HCT116 (cell line): ENCODE results near the gene TIMM10B. TPM values are rescaled to one million over a fixed set of nuclear protein-coding genes. Genes with fewer than 3 reads are reported as not detected.

ENCODE experiments used
- ATAC-seq: fragments of 200-7000 bp; cut with Tn5 transposase; 2 replicates; pipeline ENCODE4 v1.9.1; 2020; ENCODE audit warnings: mild to moderate bottlenecking, moderate library complexity
- BruUV-seq: library from RNA; stranded (reverse); fragments of 400-500 nt; replicated peaks from 2 replicates; lab custom pipeline; 2021; lab: Mats Ljungman, UMichigan
- CTCF ChIA-PET: fragments of 300-600 bp; sonication (Branson Sonifier 250); formaldehyde crosslinking; loops from one replicate; lab custom pipeline; 2021; ENCODE audit warnings: antibody characterized with exemption; lab: Charles Lee
- POLR2A ChIA-PET: fragments of 300-600, 350-600 bp; sonication (Branson Sonifier 250); formaldehyde crosslinking; loops from one replicate; lab custom pipeline; 2021; ENCODE audit warnings: antibody characterized with exemption; lab: Charles Lee
- RAD21 ChIA-PET, 2 experiments: fragments of 300-600 bp; sonication (Branson Sonifier 250); formaldehyde crosslinking; loops; one replicate each; lab custom pipeline; 2023; ENCODE audit warnings: low total read pairs in 2 of 2; ENCODE audit not compliant: uncharacterized antibody in 2 of 2, unreplicated experiment in 2 of 2, low non-redundant PET in 1 of 2; lab: Charles Lee
- DNase-seq: peaks from one replicate; pipeline ENCODE4 v3.0.0-alpha.2; 2010; ENCODE audit warnings: low read depth, low spot score
- H2AFZ ChIP-seq: fragments of 200-600 bp; shearing (Covaris generic), sonication (generic); 2 replicates; pipeline ENCODE4 v1.6.1; 2017; ENCODE audit warnings: low read depth, mixed run types, mixed read lengths, antibody characterized with exemption, low read length; ENCODE audit not compliant: poor library complexity, severe bottlenecking
- H3K27ac ChIP-seq: 2 replicates; pipeline ENCODE4 v1.5.1; 2012; ENCODE audit warnings: low read depth, low read length
- H3K27me3 ChIP-seq: fragments of 200-600 bp; sonication (generic); 2 replicates; pipeline ENCODE4 v1.6.1; 2016; ENCODE audit warnings: mixed run types, low read length, mixed read lengths; ENCODE audit not compliant: insufficient read depth
- H3K36me3 ChIP-seq, 2 experiments: fragments of 200-500 bp in 1 of 2; fragments of 200-600 bp in 1 of 2; sonication (Bioruptor generic) in 1 of 2; sonication (generic) in 1 of 2; 2 replicates each; pipeline versions ENCODE4 v1.5.1 to v1.6.1; 2014 to 2016; ENCODE audit warnings: low read length in 2 of 2, inconsistent platforms in 1 of 2, mixed read lengths in 1 of 2, mixed run types in 1 of 2; ENCODE audit not compliant: insufficient read depth in 2 of 2, control insufficient read depth in 1 of 2
- H3K4me1 ChIP-seq, 2 experiments: fragments of 200-600 bp in 1 of 2; sonication (generic) in 1 of 2; 2 replicates each; pipeline versions ENCODE4 v1.5.1 to v1.6.1; 2012 to 2017; ENCODE audit warnings: low read length in 2 of 2, inconsistent platforms in 1 of 2, mild to moderate bottlenecking in 1 of 2, mixed read lengths in 1 of 2, mixed run types in 1 of 2, moderate library complexity in 1 of 2; ENCODE audit not compliant: insufficient read depth in 2 of 2, control insufficient read depth in 1 of 2
- H3K4me2 ChIP-seq: fragments of 200-600 bp; sonication (generic); 2 replicates; pipeline ENCODE4 v1.6.1; 2017; ENCODE audit warnings: mixed run types, low read length, mixed read lengths
- H3K4me3 ChIP-seq, 2 experiments: fragments of 200-600 bp in 1 of 2; sonication (generic) in 1 of 2; replicated peaks in 1 of 2; 2 replicates each; pipeline ENCODE4 v1.5.1; 2011 to 2016; ENCODE audit warnings: low read length in 2 of 2, control low read depth in 1 of 2, low read depth in 1 of 2, mild to moderate bottlenecking in 1 of 2, mixed read lengths in 1 of 2, mixed run types in 1 of 2
- H3K79me2 ChIP-seq: fragments of 200-600 bp; sonication (generic); 2 replicates; pipeline ENCODE4 v1.6.1; 2017; ENCODE audit warnings: mild to moderate bottlenecking, mixed run types, low read length, moderate library complexity, mixed read lengths; ENCODE audit not compliant: insufficient read depth
- H3K9ac ChIP-seq: fragments of 200-600 bp; sonication (generic); 2 replicates; pipeline ENCODE4 v1.6.1; 2016; ENCODE audit warnings: low read length, mixed read lengths
- H3K9me2 ChIP-seq: fragments of 200-600 bp; sonication (generic), shearing (Covaris generic); 2 replicates; pipeline ENCODE4 v1.6.1; 2017; ENCODE audit warnings: mixed run types, mild to moderate bottlenecking, moderate library complexity; ENCODE audit not compliant: insufficient read depth
- H3K9me3 ChIP-seq, 2 experiments: fragments of 200-500 bp in 1 of 2; fragments of 200-600 bp in 1 of 2; sonication (Bioruptor generic) in 1 of 2; sonication (generic) in 1 of 2; 2 replicates each; pipeline ENCODE4 v1.6.1; 2014 to 2017; ENCODE audit warnings: low read length in 2 of 2, mixed read lengths in 2 of 2, inconsistent platforms in 1 of 2, low read depth in 1 of 2, mild to moderate bottlenecking in 1 of 2, mixed run types in 1 of 2, moderate library complexity in 1 of 2; ENCODE audit not compliant: control insufficient read depth in 1 of 2, insufficient read depth in 1 of 2
- H4K20me1 ChIP-seq: fragments of 200-600 bp; sonication (generic), shearing (Covaris generic); 2 replicates; pipeline ENCODE4 v1.6.1; 2017; ENCODE audit warnings: mixed run types, mild to moderate bottlenecking, moderate library complexity; ENCODE audit not compliant: insufficient read depth
- ELF1 ChIP-seq: IDR thresholded peaks from 2 replicates; pipeline ENCODE4 v1.6.1; 2012; ENCODE audit warnings: low read depth, borderline replicate concordance
- EZH2 ChIP-seq: fragments of 200-600 bp; sonication (generic); IDR thresholded peaks from 2 replicates; pipeline ENCODE4 v1.6.1; 2017; ENCODE audit warnings: antibody characterized with exemption, mixed run types
- EZH2phosphoT487 ChIP-seq: fragments of 200-600 bp; IDR thresholded peaks from 2 replicates; pipeline ENCODE4 v1.6.1; 2018; ENCODE audit warnings: antibody characterized with exemption, borderline replicate concordance
- POLR2A ChIP-seq: IDR thresholded peaks from 2 replicates; pipeline ENCODE4 v1.7.0; 2011; ENCODE audit warnings: borderline replicate concordance; ENCODE audit not compliant: insufficient read depth, insufficient read length; ENCODE audit errors: extremely low read depth
- POLR2AphosphoS5 ChIP-seq: IDR thresholded peaks from 2 replicates; pipeline ENCODE4 v1.6.1; 2011; ENCODE audit warnings: mild to moderate bottlenecking, low read depth, low read length, moderate library complexity
- RAD21 ChIP-seq: IDR thresholded peaks from 2 replicates; pipeline ENCODE4 v1.6.1; 2012; ENCODE audit warnings: low read depth, mild to moderate bottlenecking
- SIN3A ChIP-seq: IDR thresholded peaks from 2 replicates; pipeline ENCODE4 v1.6.1; 2012; ENCODE audit warnings: low read depth
- SP1 ChIP-seq: IDR thresholded peaks from 2 replicates; pipeline ENCODE4 v1.6.1; 2012; ENCODE audit warnings: low read depth
- SRF ChIP-seq: IDR thresholded peaks from 2 replicates; pipeline ENCODE4 v1.6.1; 2012; ENCODE audit warnings: low read depth
- TCF7L2 ChIP-seq: IDR thresholded peaks from 2 replicates; pipeline ENCODE4 v1.7.0; 2011; ENCODE audit warnings: borderline replicate concordance, inconsistent platforms; ENCODE audit not compliant: insufficient read depth, insufficient read length; ENCODE audit errors: extremely low read depth
- ZFX ChIP-seq: fragments of 450-650 bp; IDR thresholded peaks from 2 replicates; pipeline ENCODE4 v1.6.1; 2017
- intact Hi-C: fragments of 100-400 bp; cut with micrococcal nuclease; formaldehyde crosslinking; loops from 2 replicates; pipeline ENCODE4 v1.10.0; 2022
- total RNA-seq: library from RNA; stranded (reverse); gene quantifications from one replicate; pipeline ENCODE4 v1.2.1, GENCODE V29; 2021; ENCODE audit not compliant: unreplicated experiment
- TF ChIP-seq, protein P1 (sequence below): IDR thresholded peaks from 2 replicates; pipeline ENCODE4 v1.6.1; 2012
- TF ChIP-seq, protein P2 (sequence below): IDR thresholded peaks from 2 replicates; pipeline ENCODE4 v1.6.1; 2011; ENCODE audit warnings: mild to moderate bottlenecking, low read length, moderate library complexity; ENCODE audit not compliant: insufficient replicate concordance; ENCODE audit errors: extremely low read depth
- TF ChIP-seq, protein P3 (sequence below), 3 experiments: fragments of 200-600 bp in 1 of 3; sonication (generic) in 1 of 3; IDR thresholded peaks in 2 of 3; conservative IDR thresholded peaks in 1 of 3; 2 replicates each; pipeline ENCODE4 v1.5.1; 2012 to 2017; ENCODE audit warnings: low read depth in 2 of 3, low read length in 2 of 3, antibody characterized with exemption in 1 of 3, borderline replicate concordance in 1 of 3, control low read depth in 1 of 3, mild to moderate bottlenecking in 1 of 3, mixed read lengths in 1 of 3, mixed run types in 1 of 3, moderate library complexity in 1 of 3; ENCODE audit not compliant: insufficient read depth in 1 of 3

The TIMM10B gene
- total RNA-seq, 1 experiment from 2014 or later: 22.9 TPM

DNA sequence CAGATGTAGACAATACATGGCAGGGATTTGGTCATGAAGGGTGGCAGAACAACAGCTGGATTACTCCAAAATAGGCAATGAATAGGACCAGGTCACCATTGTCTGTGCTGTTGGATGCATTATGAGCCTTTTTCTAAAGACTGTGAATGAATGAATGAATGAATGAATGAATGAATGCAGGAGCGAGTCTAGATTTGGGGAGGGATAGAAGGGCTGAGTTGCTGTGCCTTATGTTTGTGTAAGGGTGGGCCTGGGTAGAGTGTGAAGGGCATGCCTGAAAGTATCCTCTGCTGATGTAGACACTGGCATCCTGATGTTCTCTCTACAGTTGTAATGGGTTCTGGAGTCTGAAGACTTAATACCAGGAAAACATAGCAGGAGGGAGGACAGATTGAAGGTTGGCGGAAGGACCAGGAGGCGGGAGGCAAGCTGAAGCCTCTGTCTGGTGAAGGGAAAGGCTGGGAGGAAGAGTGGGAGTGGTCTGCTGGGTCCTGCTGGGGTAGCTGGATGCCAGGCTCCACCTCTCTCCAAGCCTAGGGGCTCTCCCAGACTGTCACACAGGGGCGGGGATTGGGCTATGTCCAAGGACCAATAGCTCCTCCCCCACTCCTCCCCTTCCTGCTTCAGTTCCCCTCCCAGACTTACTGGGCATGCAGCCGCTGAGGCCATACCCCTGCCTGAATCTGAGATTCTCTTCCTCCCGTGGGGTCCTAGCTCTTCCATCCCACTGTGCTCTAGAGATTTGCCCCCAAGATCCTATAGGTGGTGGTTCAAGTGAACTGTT, 12.4 kb upstream of the TIMM10B start:
- RAD21 ChIA-PET: no interaction called here
- H3K4me1 ChIP-seq: peaks cover 4 to 20% of the 10 kb centered on the region in 2 experiments; a peak in 3 of 4 replicates
- CTCF ChIA-PET: interaction anchor here (0.5 to 2.2 kb wide), 4 partner anchors 25 to 90 kb away, joined by 3 to 10 read pairs (median 6); no protein-coding TSS in a partner anchor
- H3K36me3 ChIP-seq: no peaks in the 10 kb centered on the region
- H3K9me3 ChIP-seq: no peaks in the 10 kb centered on the region
- TF ChIP-seq POLR2A: peak; percentile 58
- peak; percentile 77 for TF ChIP-seq POLR2AphosphoS5
- TF ChIP-seq, protein P1, sequence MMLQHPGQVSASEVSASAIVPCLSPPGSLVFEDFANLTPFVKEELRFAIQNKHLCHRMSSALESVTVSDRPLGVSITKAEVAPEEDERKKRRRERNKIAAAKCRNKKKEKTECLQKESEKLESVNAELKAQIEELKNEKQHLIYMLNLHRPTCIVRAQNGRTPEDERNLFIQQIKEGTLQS: no peak
- TF ChIP-seq, all 23 proteins: peak for 2
- no peak overlapping the region; the same call in 1 of the 2 replicates for H3K27ac ChIP-seq
- H3K9me2 ChIP-seq: no peaks in the 10 kb centered on the region
- no peak overlapping the region for H3K4me3 ChIP-seq
- H3K79me2 ChIP-seq: no peaks in the 10 kb centered on the region
- H2AFZ ChIP-seq: no peak overlapping the region
- H3K4me2 ChIP-seq: peak overlapping the region; percentile 42
- 0 out of 2 replicates have a peak overlapping the region, but pooled peaks have one; percentile 27 for H3K9ac ChIP-seq
- POLR2A ChIA-PET: interaction anchor here (1.2 kb wide), 1 partner anchor 12 kb away, joined by 7 read pairs; the partner anchor contains the start of genes ARFIP2 and TIMM10B
- intact Hi-C loops: no loop called here
- DNase-seq (peak; percentile 60), ATAC-seq (peak; percentile 77)
- BruUV-seq: no TSS peak
- H4K20me1 ChIP-seq: no peaks in the 10 kb centered on the region
- no peaks in the 10 kb centered on the region for H3K27me3 ChIP-seq

DNA sequence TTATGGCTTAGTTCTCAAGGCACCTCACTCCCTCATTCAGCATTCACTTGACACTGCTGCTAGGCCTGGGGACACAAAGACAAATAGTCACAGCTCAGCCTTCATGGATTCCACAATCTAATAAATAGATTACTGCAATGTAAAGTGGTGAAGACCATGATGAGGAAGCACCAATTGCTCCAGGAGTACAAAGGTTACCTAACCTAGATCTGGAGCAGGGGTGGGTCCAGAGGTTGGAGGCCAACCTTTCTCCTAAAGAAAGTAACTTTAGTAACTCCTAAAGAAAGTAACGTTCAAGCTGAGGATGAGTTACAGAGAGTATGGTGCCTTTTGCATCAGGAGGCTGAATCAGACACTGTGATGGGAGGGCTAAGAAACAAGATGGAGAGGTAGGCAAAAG, 11.7 kb upstream of the TIMM10B start:
- Histone ChIP-seq H3K79me2 (no peaks in the 10 kb centered on the region), H2AFZ (no peak overlapping the region), H4K20me1 (no peaks in the 10 kb centered on the region), H3K27me3 (no peaks in the 10 kb centered on the region), H3K9me2 (no peaks in the 10 kb centered on the region), H3K4me2 (peak overlapping the region; percentile 42), H3K4me1 (peaks cover 4 to 26% of the 10 kb centered on the region in 2 experiments; a peak in 3 of 4 replicates), H3K27ac (no peak overlapping the region; the same call in 1 of the 2 replicates), H3K9ac (0 out of 2 replicates have a peak overlapping the region, but pooled peaks have one; percentile 27), H3K9me3 (no peaks in the 10 kb centered on the region), H3K36me3 (no peaks in the 10 kb centered on the region), H3K4me3 (no peak overlapping the region)
- DNase-seq (no peak), ATAC-seq (no peak)
- CTCF ChIA-PET: interaction anchor here (1.0 to 2.2 kb wide), 2 partner anchors 31 to 91 kb away, joined by 3 to 9 read pairs; no protein-coding TSS in a partner anchor
- POLR2A ChIA-PET: interaction anchor here (1.2 kb wide), 1 partner anchor 12 kb away, joined by 7 read pairs; the partner anchor contains the start of genes ARFIP2 and TIMM10B
- BruUV-seq: no TSS peak
- RAD21 ChIA-PET: no interaction called here
- intact Hi-C loops: no loop called here
- TF ChIP-seq SIN3A (no peak), ELF1 (no peak), POLR2A (no peak), EZH2 (no peak), ZFX (no peak), SP1 (no peak), SRF (no peak), EZH2phosphoT487 (no peak), TCF7L2 (no peak), RAD21 (no peak)
- TF ChIP-seq, protein P2, sequence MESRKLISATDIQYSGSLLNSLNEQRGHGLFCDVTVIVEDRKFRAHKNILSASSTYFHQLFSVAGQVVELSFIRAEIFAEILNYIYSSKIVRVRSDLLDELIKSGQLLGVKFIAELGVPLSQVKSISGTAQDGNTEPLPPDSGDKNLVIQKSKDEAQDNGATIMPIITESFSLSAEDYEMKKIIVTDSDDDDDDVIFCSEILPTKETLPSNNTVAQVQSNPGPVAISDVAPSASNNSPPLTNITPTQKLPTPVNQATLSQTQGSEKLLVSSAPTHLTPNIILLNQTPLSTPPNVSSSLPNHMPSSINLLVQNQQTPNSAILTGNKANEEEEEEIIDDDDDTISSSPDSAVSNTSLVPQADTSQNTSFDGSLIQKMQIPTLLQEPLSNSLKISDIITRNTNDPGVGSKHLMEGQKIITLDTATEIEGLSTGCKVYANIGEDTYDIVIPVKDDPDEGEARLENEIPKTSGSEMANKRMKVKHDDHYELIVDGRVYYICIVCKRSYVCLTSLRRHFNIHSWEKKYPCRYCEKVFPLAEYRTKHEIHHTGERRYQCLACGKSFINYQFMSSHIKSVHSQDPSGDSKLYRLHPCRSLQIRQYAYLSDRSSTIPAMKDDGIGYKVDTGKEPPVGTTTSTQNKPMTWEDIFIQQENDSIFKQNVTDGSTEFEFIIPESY: no peak
- TF ChIP-seq, protein P3, sequence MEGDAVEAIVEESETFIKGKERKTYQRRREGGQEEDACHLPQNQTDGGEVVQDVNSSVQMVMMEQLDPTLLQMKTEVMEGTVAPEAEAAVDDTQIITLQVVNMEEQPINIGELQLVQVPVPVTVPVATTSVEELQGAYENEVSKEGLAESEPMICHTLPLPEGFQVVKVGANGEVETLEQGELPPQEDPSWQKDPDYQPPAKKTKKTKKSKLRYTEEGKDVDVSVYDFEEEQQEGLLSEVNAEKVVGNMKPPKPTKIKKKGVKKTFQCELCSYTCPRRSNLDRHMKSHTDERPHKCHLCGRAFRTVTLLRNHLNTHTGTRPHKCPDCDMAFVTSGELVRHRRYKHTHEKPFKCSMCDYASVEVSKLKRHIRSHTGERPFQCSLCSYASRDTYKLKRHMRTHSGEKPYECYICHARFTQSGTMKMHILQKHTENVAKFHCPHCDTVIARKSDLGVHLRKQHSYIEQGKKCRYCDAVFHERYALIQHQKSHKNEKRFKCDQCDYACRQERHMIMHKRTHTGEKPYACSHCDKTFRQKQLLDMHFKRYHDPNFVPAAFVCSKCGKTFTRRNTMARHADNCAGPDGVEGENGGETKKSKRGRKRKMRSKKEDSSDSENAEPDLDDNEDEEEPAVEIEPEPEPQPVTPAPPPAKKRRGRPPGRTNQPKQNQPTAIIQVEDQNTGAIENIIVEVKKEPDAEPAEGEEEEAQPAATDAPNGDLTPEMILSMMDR (IDR thresholded peaks at IDR 0.05 in 2 of 3, conservative IDR thresholded peaks at IDR 0.05 in 1 of 3; ENCODE audit: borderline replicate concordance in 1 of 3, insufficient read depth in 1 of 3, low read depth in 2 of 3, low read length in 2 of 3): no peak
